Measurements from ENCODE around the gene ABCF3. TPM values are rescaled to one million over a fixed set of nuclear protein-coding genes. Genes with fewer than 3 reads are reported as not detected.
A peak's percentile ranks its signal among the peaks of the same experiment; 100 is the strongest.

ABCF3 gene
- total and polyA plus RNA-seq, 10 donors = 35.3 to 90.7 (median 68.5) TPM

- no peaks in the 10 kb centered on the region for H3K27me3 ChIP-seq (replicated peaks in 1 of 7)
- peak overlapping the region in 1 of 8 donors; percentile 86 for H3K4me3 ChIP-seq
- peaks cover 13 to 46% (median 35%) of the 10 kb centered on the region in 6 donors for H3K4me1 ChIP-seq
- DNase-seq = no peak
- WGBS, 5 donors = 94 to 97% (median 96%) methylated on average over 18 of the region's 18 CpGs
- no peaks in the 10 kb centered on the region for H3K9me3 ChIP-seq
- no peak for TF ChIP-seq POLR2AphosphoS5 (IDR thresholded peaks at IDR 0.05)
- no peak for TF ChIP-seq CTCF (IDR thresholded peaks at IDR 0.05 in 8 of 11, conservative IDR thresholded peaks at IDR 0.05 in 3 of 11)
- TF ChIP-seq POLR2A (IDR thresholded peaks at IDR 0.05) = no peak
- H3K36me3 ChIP-seq = peaks cover 2 to 78% (median 68%) of the 10 kb centered on the region in 6 donors
- intact Hi-C loops (cut with DNase I; ENCODE audit: low total_unique reads) = loop anchor here (10.0 kb wide), 1 partner anchor 130 kb away; the partner anchor contains the start of gene EIF4G1
- H3K27ac ChIP-seq = peak overlapping the region in 5 of 8 donors; percentile 65 to 91 (median 87)
Measured at GRCh38 chr3:184184546-184185230, 1.3 kb upstream of the ABCF3 start.

GRCh38 chr3:184185461-184186183 is 377 bp upstream of the ABCF3 start:
- peaks cover 2 to 78% (median 68%) of the 10 kb centered on the region in 6 donors for H3K36me3 ChIP-seq
- peaks cover 13 to 50% (median 34%) of the 10 kb centered on the region in 6 donors for H3K4me1 ChIP-seq
- H3K27me3 ChIP-seq (replicated peaks in 1 of 7) = no peaks in the 10 kb centered on the region
- 3 to 6% (median 5%) methylated on average over 41 to 55 of the region's 55 CpGs for WGBS, 5 donors
- no peaks in the 10 kb centered on the region for H3K9me3 ChIP-seq
- peak overlapping the region; percentile 82 to 96 (median 86) for H3K4me3 ChIP-seq
- intact Hi-C loops (cut with DNase I; ENCODE audit: low total_unique reads) = loop anchor here (10.0 kb wide), 1 partner anchor 129 kb away; the partner anchor contains the start of gene EIF4G1
- TF ChIP-seq POLR2AphosphoS5 (IDR thresholded peaks at IDR 0.05) = peak in 1 of 3 donors; percentile 97
- peak in 1 of 3 donors; percentile 84 for TF ChIP-seq POLR2A (IDR thresholded peaks at IDR 0.05)
- TF ChIP-seq CTCF (IDR thresholded peaks at IDR 0.05 in 8 of 11, conservative IDR thresholded peaks at IDR 0.05 in 3 of 11) = no peak
- peak; percentile 100 for DNase-seq
- peak overlapping the region; percentile 65 to 91 (median 84) for H3K27ac ChIP-seq

- Histone ChIP-seq H3K9me3 (no peaks in the 10 kb centered on the region), H3K36me3 (peaks cover 2 to 78% (median 68%) of the 10 kb centered on the region in 6 donors), H3K4me3 (peak overlapping the region; percentile 82 to 96 (median 86)), H3K27ac (peak overlapping the region in 5 of 8 donors; percentile 84 to 91 (median 87)), H3K27me3 (replicated peaks in 1 of 7) (no peaks in the 10 kb centered on the region), H3K4me1 (peaks cover 13 to 50% (median 34%) of the 10 kb centered on the region in 6 donors)
- 15 to 26% (median 20%) methylated on average over 3 of the region's 3 CpGs for WGBS, 5 donors
- DNase-seq = no peak
- intact Hi-C loops (cut with DNase I; ENCODE audit: low total_unique reads) = loop anchor here (10.0 kb wide), 1 partner anchor 128 kb away; the partner anchor contains the start of gene EIF4G1
- TF ChIP-seq POLR2A (IDR thresholded peaks at IDR 0.05) (no peak), CTCF (IDR thresholded peaks at IDR 0.05 in 8 of 11, conservative IDR thresholded peaks at IDR 0.05 in 3 of 11) (no peak), POLR2AphosphoS5 (IDR thresholded peaks at IDR 0.05) (no peak)
Measured at GRCh38 chr3:184186902-184187207, 856 bp downstream of the ABCF3 start.

- Histone ChIP-seq H3K4me1 (peaks cover 13 to 50% (median 34%) of the 10 kb centered on the region in 6 donors), H3K27ac (no peak overlapping the region), H3K36me3 (peaks cover 2 to 78% (median 68%) of the 10 kb centered on the region in 6 donors), H3K9me3 (no peaks in the 10 kb centered on the region), H3K27me3 (replicated peaks in 1 of 7) (no peaks in the 10 kb centered on the region), H3K4me3 (no peak overlapping the region)
- intact Hi-C loops (cut with DNase I; ENCODE audit: low total_unique reads) = loop anchor here (10.0 kb wide), 1 partner anchor 127 kb away; the partner anchor contains the start of gene EIF4G1
- 88 to 94% (median 92%) methylated on average over 17 of the region's 17 CpGs for WGBS, 5 donors
- no peak for DNase-seq
- no peak for TF ChIP-seq POLR2A (IDR thresholded peaks at IDR 0.05)
- TF ChIP-seq POLR2AphosphoS5 (IDR thresholded peaks at IDR 0.05) = no peak
- no peak for TF ChIP-seq CTCF (IDR thresholded peaks at IDR 0.05 in 8 of 11, conservative IDR thresholded peaks at IDR 0.05 in 3 of 11)
Measured at GRCh38 chr3:184188080-184188479, 2.1 kb downstream of the ABCF3 start.
